Activated CD4-positive, alpha-beta T cell treated with anti-CD3 and anti-CD28 coated beads, Interleukin-2, amount 50 U/mL, for 48 hours (primary cell): ENCODE results near the gene GATB.

Experiments
- DNase-seq, 2 experiments: peaks; one replicate each; pipeline ENCODE4 v3.0.0-alpha.2; 2020

Gene GATB

GRCh38 chr4:151728006-151728405 is 32.8 kb downstream of the GATB start:
- DNase-seq, result no peak

DNA sequence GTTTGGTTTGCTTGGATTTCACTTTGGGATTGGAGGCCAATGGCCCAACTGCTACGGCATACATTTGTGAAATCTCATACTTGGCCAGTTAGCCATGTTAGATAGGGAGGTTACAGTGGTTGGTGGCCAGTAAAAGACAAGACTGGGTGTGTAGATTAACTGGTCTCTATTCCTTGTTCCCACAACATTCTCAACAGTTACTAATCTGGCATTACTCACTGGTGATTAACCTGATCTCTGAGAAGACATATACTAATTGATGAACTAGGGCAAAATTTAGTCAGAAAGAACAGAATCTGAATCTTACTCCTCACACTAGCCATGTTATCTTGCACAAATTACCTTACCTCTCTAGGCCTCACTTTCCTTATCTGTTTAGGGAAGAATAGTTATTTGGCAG is 33.4 kb downstream of the GATB start:
- DNase-seq, result no peak

DNA sequence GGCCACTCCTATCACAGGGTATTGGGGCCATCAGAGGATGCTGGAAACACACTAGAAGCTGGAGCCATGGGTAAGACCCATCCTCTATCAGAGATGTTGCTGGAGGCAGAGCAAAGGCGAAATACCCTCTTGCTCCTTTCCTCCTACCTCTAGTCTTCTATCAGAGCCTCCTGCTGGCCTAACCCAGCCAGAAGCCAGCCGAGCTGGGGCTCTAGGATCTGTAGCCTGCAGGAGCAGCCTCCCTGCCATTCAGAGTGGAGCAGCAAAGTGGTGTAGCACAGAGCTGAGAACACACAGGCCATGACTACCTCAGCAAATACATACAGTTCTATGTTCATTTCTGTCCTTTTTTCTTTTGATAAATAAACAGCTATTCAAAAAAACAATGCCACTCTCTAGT is 35.7 kb downstream of the GATB start:
- no peak for DNase-seq

DNA sequence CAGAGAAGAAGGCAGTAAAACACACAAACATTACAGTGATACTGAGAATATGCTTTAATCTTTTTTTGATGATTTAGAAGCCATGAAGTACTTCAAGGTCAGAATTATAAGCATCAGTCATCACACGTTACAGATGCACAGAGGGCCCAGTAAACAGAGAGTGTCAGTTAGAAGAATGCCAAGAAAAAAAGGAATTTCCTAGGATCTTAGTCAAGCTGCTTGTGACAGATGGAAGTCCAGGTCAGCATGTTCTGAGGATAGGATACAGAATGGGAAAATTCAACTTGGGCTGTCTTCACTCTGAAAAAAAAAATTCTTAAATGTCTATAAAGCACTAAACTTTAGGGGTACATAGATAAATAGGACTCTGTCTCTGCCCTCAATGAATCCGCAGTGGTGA is 38.9 kb downstream of the GATB start:
- DNase-seq, result no peak

DNA sequence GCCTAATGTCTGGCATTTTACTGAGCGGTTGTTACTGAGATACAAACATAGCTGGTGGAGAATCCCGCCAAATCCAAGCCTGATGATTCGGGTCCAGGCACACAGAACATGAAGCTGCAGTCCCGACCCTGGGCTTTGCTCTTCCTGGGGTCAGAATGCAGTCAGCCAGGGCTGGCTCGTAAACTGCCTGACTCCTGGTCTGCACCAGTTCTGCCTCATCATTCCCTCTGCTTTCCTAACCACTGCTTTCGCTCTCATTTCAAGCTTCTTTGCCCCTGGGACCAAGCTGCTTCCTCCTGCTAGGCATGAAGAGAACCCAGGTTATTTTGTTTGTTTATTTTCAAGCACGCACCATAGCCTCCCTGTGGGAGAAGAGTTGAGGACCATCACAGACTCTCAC is 39.3 kb downstream of the GATB start:
- DNase-seq, result no peak

DNA sequence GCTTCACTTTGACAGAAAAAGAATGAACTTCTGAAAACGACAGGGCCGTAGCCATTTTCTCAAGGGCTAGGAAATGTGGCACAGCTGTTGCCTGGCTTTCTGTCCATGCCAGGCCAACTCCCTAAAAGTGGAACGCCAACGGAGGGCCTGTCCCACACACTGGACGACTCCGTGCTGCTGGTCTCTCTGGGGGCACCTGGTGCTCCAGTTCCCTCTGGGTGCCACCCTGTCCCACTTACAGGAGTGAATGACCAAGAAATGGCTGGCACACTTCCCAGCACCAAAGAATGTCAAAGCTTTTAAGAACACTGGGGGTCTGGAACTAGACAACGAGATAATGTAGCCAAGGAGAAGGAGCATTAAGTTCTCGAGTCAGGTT is 40.9 kb downstream of the GATB start:
- DNase-seq, result no peak

- no peak for DNase-seq
Measured at GRCh38 chr4:151718984-151719955, 41.5 kb downstream of the GATB start.

- no peak for DNase-seq
Measured at GRCh38 chr4:151717909-151718628, 42.7 kb downstream of the GATB start.

DNA sequence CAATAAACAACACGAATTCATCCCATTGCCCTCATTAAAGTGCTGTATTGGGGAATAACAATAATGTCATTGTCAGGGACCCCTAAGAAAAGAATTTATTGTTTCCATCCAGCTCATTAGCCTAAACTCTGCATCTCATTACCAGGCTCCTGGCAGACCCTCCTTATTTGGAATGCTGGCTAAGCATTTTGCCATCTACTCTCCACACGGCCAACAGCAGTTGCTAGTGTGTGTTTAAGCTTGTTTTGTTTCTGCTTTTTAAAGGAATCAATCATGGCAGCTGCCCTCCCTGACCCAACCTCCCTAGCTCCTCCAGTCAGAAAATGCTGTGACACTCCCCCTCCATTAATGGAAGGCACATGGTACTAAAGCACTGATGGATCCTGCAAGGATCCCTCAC is 43.5 kb downstream of the GATB start:
- DNase-seq, result no peak

GRCh38 chr4:151716324-151716723 is 44.5 kb downstream of the GATB start:
- DNase-seq, result no peak

GRCh38 chr4:151715881-151716280 is 44.9 kb downstream of the GATB start:
- no peak for DNase-seq

DNA sequence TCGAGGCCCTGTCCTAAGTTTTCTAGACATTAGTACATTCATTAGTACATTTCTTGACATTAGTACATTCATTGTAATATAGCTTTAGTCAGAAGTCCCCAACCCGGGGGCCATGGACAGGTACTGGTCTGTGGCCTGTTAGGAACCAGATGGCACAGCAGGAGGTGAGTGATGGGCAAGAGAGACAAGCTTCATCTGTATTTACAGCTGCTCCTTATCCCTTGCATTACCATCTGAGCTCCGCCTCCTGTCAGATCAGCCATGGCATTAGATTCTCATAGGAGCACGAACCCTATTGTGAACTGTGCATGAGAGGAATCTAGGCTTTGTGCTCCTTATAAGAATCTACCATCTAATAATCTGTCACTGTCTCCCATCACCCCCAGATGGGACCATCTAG is 48.0 kb downstream of the GATB start:
- DNase-seq, result no peak

- no peak for DNase-seq
Measured at GRCh38 chr4:151711646-151712045, 49.2 kb downstream of the GATB start.

DNA sequence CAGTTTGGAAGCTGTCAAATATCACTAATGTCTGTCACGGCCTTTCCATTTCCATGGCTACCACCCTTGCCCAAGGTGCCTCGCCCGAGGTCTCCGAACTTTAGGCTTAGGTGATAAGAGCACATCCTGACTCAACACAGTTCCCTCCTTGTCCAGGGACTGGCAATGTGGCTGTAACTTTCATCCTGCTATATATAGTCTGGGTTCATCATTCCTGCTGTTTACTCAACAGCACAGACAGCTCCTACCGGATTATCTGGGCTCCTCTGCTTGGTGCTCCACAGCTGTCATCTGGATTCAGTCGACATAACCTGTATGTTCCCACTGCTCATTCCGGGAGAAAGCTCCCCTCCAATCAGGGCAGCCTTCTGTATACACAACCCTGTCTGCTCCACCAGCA is 51.2 kb downstream of the GATB start:
- DNase-seq, result no peak

DNA sequence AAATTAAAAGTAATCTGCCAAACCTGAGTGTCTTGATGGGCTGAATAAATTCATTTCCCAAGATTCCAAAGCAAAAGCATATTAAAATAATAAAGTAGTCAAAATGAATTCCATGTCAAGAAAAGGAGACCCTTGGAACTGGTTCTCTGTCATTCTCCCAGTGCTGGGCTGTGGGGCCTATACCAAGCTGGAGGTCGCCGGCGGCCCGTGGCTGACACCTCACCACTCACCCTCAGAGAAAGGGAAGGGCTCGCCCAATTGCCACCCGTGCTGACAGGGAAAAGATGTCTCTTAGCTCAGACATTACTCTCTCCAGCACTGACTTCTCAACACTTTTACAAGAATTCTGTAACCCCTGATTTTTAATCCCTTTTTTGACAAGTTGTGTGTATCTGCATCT is 51.7 kb downstream of the GATB start:
- DNase-seq, result no peak

GRCh38 chr4:151708100-151708499 is 52.7 kb downstream of the GATB start:
- no peak for DNase-seq

DNA sequence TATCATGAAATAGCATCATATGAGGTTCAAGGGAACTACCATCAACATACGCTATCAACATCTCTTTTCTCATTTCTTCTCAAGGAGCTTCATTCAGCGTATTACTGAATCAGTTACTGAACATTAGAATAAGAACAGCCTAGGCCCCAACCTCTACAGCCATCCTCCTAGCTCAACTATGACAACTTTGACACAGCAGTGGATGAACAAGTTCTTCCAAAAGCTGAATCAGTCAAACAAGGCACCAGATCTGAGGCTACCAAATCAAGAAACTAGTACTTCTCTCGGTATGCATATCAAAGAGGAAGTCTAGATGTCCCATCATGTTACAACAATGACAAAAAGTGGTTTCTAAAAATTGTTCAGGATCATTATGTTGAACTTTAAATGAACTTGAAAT is 57.4 kb downstream of the GATB start:
- no peak for DNase-seq

- DNase-seq, result no peak
Measured at GRCh38 chr4:151702256-151702655, 58.6 kb downstream of the GATB start.

- DNase-seq, result peak; percentile 18 to 44
Measured at GRCh38 chr4:151700566-151701316, 60.1 kb downstream of the GATB start.

DNA sequence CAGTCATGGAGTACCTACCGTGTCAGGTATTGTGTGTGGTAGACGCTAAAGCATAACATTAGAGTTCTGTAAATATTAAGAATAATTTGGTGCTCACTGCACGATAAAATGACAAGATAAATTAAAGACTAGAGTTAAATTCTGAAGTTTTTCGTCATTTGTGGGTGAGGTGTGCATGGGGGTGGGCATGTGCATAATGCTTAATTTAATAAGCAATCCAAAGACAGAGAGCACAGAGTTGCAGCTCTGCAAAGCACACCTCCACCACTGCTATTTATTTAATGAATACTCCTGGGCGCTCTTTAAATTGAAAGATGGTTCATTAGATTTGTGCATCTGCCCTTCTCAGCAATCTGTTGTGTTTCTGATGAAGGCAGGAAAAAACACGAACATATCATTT is 62.6 kb downstream of the GATB start:
- no peak for DNase-seq

- no peak for DNase-seq
Measured at GRCh38 chr4:151694961-151695720, 65.7 kb downstream of the GATB start.

DNA sequence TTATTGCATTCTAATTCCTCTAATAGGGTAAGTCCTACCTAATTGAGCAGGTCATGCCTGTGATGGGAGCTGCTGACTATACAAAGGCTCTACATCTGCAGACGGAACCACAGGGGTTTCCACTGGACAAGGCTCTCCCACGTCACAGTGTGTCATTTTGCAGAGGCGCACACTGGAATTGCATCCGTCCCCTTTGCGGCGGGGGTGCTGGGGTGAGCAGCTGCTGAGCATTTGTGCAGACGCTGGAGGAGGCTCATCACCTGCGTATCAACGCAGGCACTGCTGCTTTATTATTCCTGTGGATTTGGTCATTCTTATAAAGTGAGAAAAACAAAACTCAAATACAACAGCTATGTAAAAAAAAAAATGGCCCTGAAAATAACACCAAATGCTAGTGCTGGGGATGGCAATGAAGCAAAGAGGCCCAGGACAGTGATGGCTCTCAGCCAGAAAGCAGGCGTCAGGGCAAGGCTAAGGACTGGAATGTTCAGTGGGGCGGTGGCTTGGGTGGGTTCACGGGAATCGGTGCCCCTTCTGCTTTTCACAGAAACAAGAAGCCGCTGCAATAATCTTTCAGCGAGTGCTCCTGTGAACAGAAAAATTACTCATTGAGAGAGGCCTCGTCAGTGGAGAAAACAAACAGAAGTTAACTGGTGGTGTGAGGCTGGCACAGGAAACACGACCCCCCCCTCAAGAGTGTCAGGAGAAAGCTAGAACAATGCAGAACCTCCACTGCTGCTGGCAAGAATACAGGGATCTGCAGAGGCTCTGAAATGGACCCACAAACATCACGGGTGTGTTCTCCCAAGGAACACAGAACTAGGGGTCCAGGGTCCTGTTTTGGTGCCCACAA is 67.8 kb downstream of the GATB start:
- DNase-seq, result no peak
